OCI-LY7 (cell line): ENCODE data around the gene DNAJC3. TPM values are rescaled to one million over a fixed set of nuclear protein-coding genes. Genes with fewer than 3 reads are reported as not detected.

Experiments
- BruUV-seq: library from RNA; stranded (reverse); fragments of 400-500 nt; replicated peaks from 2 replicates; lab custom pipeline; 2021; lab: Mats Ljungman, UMichigan
- CTCF ChIA-PET: fragments of 300-600 bp; sonication (Branson Sonifier 250); formaldehyde crosslinking; loops from one replicate; lab custom pipeline; 2022; ENCODE audit warnings: antibody characterized with exemption; ENCODE audit not compliant: unreplicated experiment; lab: Charles Lee
- POLR2A ChIA-PET: fragments of 300-600 bp; sonication (Branson Sonifier 250); formaldehyde crosslinking; loops from one replicate; lab custom pipeline; 2022; ENCODE audit warnings: antibody characterized with exemption; lab: Charles Lee
- DNase-seq: peaks from one replicate; pipeline ENCODE4 v3.0.0-alpha.2; 2015; ENCODE audit warnings: low spot score
- H2AFZ ChIP-seq: fragments of 200-600 bp; sonication (generic), shearing (Covaris generic); 2 replicates; pipeline ENCODE4 v1.6.1; 2014; ENCODE audit warnings: mild to moderate bottlenecking, antibody characterized with exemption, low read length, moderate library complexity
- H3K27ac ChIP-seq: fragments of 200-600 bp; sonication (generic); 2 replicates; pipeline ENCODE4 v1.5.1; 2014; ENCODE audit warnings: mixed run types, low read depth, mild to moderate bottlenecking, moderate library complexity, low read length, inconsistent platforms; ENCODE audit not compliant: poor library complexity, severe bottlenecking
- H3K36me3 ChIP-seq: fragments of 200-600 bp; sonication (generic); 2 replicates; pipeline ENCODE4 v1.6.1; 2014; ENCODE audit warnings: mild to moderate bottlenecking, antibody characterized with exemption, low read length, moderate library complexity, mixed read lengths; ENCODE audit not compliant: insufficient read depth
- H3K4me1 ChIP-seq: fragments of 200-600 bp; sonication (generic); 2 replicates; pipeline ENCODE4 v1.5.1; 2014; ENCODE audit warnings: mild to moderate bottlenecking, low read length; ENCODE audit not compliant: insufficient read depth, poor library complexity, severe bottlenecking
- H3K4me2 ChIP-seq: fragments of 200-600 bp; sonication (generic); 2 replicates; pipeline ENCODE4 v1.6.1; 2014; ENCODE audit warnings: mild to moderate bottlenecking, low read length
- H3K4me3 ChIP-seq: fragments of 200-600 bp; sonication (generic); 2 replicates; pipeline ENCODE4 v1.5.1; 2014; ENCODE audit warnings: mild to moderate bottlenecking, low read depth, low read length; ENCODE audit not compliant: poor library complexity, severe bottlenecking
- H3K79me2 ChIP-seq: fragments of 200-600 bp; sonication (generic); 2 replicates; pipeline ENCODE4 v1.6.1; 2016; ENCODE audit warnings: low read depth, mild to moderate bottlenecking, low read length, moderate library complexity, mixed read lengths; ENCODE audit not compliant: insufficient read depth
- H3K9me2 ChIP-seq: fragments of 200-600 bp; sonication (generic); 2 replicates; pipeline ENCODE4 v1.6.1; 2016; ENCODE audit warnings: mild to moderate bottlenecking, low read length, mixed read lengths; ENCODE audit not compliant: insufficient read depth
- H3K9me3 ChIP-seq: fragments of 200-600 bp; sonication (generic); 2 replicates; pipeline ENCODE4 v1.6.1; 2014; ENCODE audit warnings: mild to moderate bottlenecking, mixed run types, low read length, mixed read lengths
- H4K20me1 ChIP-seq: fragments of 200-600 bp; sonication (generic); 2 replicates; pipeline ENCODE4 v1.6.1; 2014; ENCODE audit warnings: mild to moderate bottlenecking, antibody characterized with exemption, low read length, moderate library complexity, mixed read lengths; ENCODE audit not compliant: insufficient read depth
- EZH2phosphoT487 ChIP-seq: fragments of 200-600 bp; sonication (generic); IDR thresholded peaks from 2 replicates; pipeline ENCODE4 v1.6.1; 2018; ENCODE audit warnings: low read depth, borderline replicate concordance, mild to moderate bottlenecking, mixed run types, antibody characterized with exemption, low read length, moderate library complexity, mixed read lengths
- intact Hi-C: fragments of 100-400 bp; cut with micrococcal nuclease; formaldehyde crosslinking; loops from one replicate; pipeline ENCODE4 v1.10.0; 2022; ENCODE audit not compliant: unreplicated experiment
- small RNA-seq: library from RNA; depleted of rRNA; stranded (forward); fragments of <200 nt; gene quantifications from one replicate; pipeline ENCODE3, GENCODE V24; 2014
- total RNA-seq, 2 experiments: library from RNA; depleted of rRNA in 1 of 2; stranded (reverse); fragments of >200 nt in 1 of 2; shearing (Covaris generic) in 1 of 2; gene quantifications; 2 replicates each; pipeline ENCODE4 v1.2.3, GENCODE V29; 2014 to 2022
- TF ChIP-seq, protein P1 (sequence below): fragments of 200-600 bp; sonication (generic); conservative IDR thresholded peaks from 2 replicates; pipeline ENCODE4 v1.5.1; 2014; ENCODE audit warnings: mild to moderate bottlenecking, antibody characterized with exemption, low read length, moderate library complexity, mixed read lengths

The DNAJC3 gene
- total RNA-seq, 2 experiments from 2014 or later = 5.4 to 11.1 TPM

DNA sequence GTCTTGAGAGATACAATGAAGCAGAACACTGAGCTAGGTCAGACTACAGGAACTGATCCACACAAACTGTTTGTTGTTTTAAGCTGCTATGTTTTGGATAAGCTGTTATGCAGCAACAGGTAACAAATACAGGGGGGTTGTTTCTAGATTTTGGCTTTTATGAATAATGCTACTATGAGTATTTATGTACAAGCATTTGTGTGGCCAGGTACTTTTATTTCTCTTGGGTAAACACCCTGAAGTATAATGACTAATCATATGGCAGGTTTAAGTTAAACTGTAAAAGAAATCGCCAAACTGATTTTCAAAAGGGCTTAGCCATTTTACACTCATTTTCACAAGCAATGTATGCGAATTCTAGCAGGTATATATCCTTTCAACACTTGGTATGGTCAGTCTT is 166.0 kb downstream of the DNAJC3 start:
- no peak overlapping the region for H3K4me3 ChIP-seq
- POLR2A ChIA-PET = no interaction called here
- H3K79me2 ChIP-seq = no peaks in the 10 kb centered on the region
- H3K36me3 ChIP-seq = no peaks in the 10 kb centered on the region
- no peak overlapping the region for H2AFZ ChIP-seq
- no peaks in the 10 kb centered on the region for H3K9me3 ChIP-seq
- CTCF ChIA-PET = no interaction called here
- intact Hi-C loops = no loop called here
- no TSS peak for BruUV-seq
- no peak for DNase-seq
- no peak overlapping the region for H3K4me2 ChIP-seq
- H3K27ac ChIP-seq = no peak overlapping the region
- no peaks in the 10 kb centered on the region for H3K4me1 ChIP-seq
- TF ChIP-seq EZH2phosphoT487 = no peak
- TF ChIP-seq, protein P1, sequence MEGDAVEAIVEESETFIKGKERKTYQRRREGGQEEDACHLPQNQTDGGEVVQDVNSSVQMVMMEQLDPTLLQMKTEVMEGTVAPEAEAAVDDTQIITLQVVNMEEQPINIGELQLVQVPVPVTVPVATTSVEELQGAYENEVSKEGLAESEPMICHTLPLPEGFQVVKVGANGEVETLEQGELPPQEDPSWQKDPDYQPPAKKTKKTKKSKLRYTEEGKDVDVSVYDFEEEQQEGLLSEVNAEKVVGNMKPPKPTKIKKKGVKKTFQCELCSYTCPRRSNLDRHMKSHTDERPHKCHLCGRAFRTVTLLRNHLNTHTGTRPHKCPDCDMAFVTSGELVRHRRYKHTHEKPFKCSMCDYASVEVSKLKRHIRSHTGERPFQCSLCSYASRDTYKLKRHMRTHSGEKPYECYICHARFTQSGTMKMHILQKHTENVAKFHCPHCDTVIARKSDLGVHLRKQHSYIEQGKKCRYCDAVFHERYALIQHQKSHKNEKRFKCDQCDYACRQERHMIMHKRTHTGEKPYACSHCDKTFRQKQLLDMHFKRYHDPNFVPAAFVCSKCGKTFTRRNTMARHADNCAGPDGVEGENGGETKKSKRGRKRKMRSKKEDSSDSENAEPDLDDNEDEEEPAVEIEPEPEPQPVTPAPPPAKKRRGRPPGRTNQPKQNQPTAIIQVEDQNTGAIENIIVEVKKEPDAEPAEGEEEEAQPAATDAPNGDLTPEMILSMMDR = no peak
- no peaks in the 10 kb centered on the region for H3K9me2 ChIP-seq
- no peaks in the 10 kb centered on the region for H4K20me1 ChIP-seq

Small RNA genes within 50 kb of the gene (small RNA-seq; reads per million reads assigned to genes)
- gene HMGN1P24 = not detected

Other genes starting within 250 kb of the DNAJC3 start
- not detected in 2 replicates for gene CLDN10, start 124.4 kb upstream of the DNAJC3 start, total RNA-seq (2014; rRNA removed; shearing (Covaris generic))
- gene CLDN10, start 124.4 kb upstream of the DNAJC3 start, total RNA-seq (2022) = not detected in 2 replicates
- gene DZIP1, start 32.4 kb upstream of the DNAJC3 start, total RNA-seq (2014; rRNA removed; shearing (Covaris generic)) = not detected in 2 replicates
- not detected in 2 replicates for gene DZIP1, start 32.4 kb upstream of the DNAJC3 start, total RNA-seq (2022)